HG02642 (cell line): ENCODE results near the gene SPEM1.
"Not testable (repeated sequence)": the region's sequence is repeated elsewhere in the genome, so short reads cannot be mapped to it uniquely, and the experiment has no call there.

Experiments used
- ATAC-seq: cut with Tn5 transposase; IDR thresholded peaks from one replicate; pipeline ENCODE4 v1.9.1; 2021; ENCODE audit warnings: mild to moderate bottlenecking; ENCODE audit not compliant: unreplicated experiment, poor library complexity

The SPEM1 gene

GRCh38 chr17:7466318-7466638, 46.2 kb downstream of the SPEM1 start:
- ATAC-seq, result no peak

GRCh38 chr17:7466639-7467341, 46.7 kb downstream of the SPEM1 start:
- ATAC-seq, result no peak

GRCh38 chr17:7467498-7467897, 47.4 kb downstream of the SPEM1 start:
- ATAC-seq, result no peak

- ATAC-seq, result no peak
These were observed 48.2 kb downstream of the SPEM1 start for GRCh38 chr17:7468290-7468689.

- ATAC-seq, result no peak
These were observed 48.8 kb downstream of the SPEM1 start for GRCh38 chr17:7468804-7469389.

GRCh38 chr17:7469843-7470242, 49.7 kb downstream of the SPEM1 start:
- ATAC-seq, result not testable (repeated sequence)

GRCh38 chr17:7470457-7470973, 50.4 kb downstream of the SPEM1 start:
- not testable (repeated sequence) for ATAC-seq
